ENCODE data around the gene CD2BP2.
"Not testable (repeated sequence)": the region's sequence is repeated elsewhere in the genome, so short reads cannot be mapped to it uniquely, and the experiment has no call there.

The CD2BP2 gene

DNA sequence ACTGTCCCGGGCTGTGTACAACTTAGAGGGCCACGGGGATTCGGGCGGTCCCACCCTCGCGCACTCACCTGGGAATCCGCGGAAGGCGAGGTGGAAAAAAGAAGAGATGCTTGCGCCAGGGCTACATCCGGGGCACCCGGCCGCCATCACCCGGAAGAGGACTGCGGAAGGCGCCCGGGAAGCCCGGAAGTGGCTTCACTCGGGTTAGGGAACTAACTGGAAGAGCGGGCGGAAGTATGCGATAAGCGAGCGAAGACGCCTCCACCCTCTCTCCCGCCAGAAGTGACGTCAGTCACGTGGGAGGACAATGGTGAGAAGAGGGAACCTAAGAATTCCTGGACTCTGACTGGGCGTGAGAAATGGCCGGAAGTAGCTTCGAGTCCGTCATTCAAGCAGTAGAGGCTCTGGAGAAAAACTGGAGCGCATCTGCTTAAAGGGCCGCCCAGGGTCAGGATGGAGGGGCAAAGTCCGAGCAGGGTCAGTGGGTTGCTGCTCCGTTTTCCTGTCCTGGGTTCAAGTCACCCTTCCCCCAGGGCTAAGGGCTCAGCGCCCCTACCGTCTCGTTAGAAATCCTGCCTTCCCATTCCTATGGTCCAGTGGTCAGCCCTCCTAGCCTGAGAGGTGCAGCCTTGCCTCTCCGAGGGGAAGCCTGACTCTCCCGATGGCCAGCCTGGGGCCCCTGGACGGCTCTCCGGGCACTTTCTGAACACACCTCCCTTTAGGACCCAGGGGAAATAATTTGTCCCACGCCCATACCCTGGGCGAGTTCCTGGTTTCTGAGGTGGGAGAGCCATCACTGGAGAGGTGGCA is at the start of gene CD2BP2:
Gene CD2BP2 (minus strand): TSS at position 165 of the 810 bp plus-strand sequence. CDS start 627 bp downstream, outside the sequence.
- DNase-seq, result peak; percentile 65 to 98 (median 94)

DNA sequence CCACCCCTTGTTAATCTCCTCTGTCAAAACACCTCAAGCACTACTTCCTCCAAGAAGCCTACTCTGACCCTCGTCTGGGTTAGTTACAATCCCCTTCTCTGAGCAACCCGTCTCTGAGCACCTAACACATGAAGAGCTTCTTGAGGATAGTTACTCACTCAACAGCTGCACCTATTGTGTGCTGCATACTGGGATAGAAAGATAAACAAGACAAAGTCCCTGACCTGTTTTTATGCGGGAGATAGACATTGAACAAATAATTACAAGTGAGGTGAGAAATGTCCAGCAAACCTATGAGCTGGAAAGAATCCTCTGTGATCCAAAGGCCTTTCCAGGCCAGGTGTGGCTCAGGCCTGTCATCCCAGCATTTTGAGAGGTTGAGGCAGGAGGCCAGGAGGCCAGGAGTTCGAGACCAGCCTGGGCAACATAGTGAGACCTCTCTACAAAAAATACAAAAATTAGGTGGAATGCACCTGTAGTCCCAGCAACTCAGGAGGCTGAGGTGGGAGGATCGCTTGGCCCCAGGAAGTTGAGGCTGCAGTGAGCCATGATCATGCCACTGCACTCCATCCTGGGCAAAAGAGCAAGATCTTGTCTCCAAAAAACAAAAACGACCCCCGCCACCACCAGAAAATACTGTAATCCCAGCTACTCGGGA is 46.8 kb upstream of the CD2BP2 start:
- DNase-seq, result no peak

DNA sequence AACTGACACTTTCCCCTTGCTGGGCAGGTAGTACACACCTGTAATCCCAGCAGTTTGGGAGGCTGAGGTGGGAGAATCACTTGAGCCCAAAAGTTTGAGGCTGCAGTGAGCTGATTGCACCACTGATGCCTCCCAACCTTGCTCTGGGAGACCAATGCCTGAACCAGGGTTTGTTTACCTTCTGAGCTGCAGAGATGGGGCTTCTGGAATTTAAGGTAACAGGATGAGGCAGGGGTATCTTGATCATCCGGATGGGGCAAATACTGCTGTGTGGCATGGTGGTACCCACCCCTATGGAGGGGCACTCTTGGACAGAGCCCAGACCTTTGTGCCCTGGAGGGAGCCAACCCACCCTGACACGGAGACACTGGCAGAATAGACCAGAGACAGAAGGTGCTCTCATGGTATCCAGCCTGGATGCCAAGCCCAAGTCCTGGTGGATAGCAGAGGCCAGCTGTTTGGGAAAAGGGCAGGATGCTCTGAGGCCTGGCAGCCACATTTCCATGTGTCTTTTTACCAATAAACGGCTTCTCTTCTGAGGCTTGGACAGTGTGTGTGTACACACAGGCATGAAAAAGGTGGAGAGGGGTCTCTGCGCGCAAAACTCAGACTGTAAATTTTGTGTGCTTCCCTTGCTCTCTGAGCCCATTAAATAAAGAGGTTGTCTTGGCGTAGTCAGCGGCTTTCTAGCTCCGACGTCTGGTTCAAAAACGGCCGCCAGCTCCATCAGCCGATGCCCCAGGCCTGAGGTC is 44.5 kb upstream of the CD2BP2 start:
- DNase-seq, result no peak

DNA sequence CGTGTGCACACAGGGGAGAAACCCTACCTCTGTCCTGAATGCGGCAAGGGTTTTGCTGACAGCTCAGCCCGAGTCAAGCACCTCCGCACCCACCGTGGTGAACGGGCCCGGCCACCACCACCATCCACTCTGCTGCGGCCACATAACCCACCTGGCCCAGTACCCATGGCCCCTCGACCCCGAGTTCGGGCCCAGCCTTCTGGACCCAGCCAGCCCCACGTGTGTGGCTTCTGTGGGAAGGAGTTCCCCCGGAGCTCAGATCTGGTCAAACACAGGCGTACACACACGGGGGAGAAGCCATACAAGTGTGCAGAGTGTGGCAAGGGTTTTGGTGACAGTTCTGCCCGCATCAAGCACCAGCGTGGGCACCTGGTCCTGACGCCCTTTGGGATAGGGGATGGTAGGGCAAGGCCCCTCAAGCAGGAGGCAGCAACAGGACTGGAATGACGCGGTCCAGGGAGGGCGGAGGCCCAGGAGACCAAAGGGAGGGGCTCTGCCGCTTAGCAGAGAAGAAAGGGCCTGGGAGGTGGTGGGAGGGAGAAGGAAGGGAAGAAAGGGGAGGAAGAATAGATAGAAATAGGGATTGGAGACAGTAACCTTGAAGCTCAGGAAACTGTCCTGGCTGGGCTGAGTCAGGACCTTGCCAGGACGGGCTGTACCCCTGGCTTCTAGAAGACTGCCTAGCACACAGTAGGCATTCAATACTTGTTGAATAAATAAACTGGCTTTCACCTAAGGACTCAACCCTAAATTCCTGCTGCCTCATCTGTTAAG is 43.7 kb upstream of the CD2BP2 start:
- DNase-seq, result no peak

DNA sequence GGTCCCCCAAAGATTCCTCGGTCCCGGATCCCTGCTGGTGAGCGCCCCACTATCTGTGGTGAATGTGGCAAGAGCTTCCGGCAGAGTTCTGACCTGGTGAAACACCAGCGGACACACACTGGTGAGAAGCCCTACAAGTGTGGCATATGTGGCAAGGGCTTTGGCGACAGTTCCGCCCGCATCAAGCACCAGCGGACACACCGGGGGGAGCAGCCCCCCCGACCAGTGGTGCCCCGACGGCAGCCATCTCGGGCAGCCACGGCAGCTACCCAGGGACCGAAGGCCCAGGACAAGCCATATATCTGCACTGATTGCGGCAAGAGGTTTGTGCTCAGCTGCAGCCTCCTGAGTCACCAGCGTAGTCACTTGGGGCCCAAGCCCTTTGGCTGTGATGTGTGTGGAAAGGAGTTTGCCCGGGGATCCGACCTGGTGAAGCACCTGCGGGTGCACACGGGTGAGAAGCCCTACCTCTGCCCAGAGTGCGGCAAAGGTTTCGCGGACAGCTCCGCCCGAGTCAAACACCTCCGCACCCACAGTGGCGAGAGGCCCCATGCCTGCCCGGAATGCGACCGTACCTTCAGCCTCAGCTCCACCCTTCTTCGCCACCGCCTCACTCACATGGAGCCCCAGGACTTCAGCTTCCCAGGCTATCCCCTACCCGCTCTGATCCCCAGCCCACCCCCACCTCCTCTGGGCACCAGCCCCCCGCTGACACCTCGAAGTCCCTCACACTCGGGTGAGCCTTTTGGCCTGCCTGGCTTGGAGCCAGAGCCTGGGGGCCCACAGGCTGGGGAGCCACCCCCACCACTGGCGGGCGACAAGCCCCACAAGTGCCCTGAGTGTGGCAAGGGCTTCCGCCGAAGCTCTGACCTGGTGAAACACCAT is 42.9 kb upstream of the CD2BP2 start:
- no peak for DNase-seq

DNA sequence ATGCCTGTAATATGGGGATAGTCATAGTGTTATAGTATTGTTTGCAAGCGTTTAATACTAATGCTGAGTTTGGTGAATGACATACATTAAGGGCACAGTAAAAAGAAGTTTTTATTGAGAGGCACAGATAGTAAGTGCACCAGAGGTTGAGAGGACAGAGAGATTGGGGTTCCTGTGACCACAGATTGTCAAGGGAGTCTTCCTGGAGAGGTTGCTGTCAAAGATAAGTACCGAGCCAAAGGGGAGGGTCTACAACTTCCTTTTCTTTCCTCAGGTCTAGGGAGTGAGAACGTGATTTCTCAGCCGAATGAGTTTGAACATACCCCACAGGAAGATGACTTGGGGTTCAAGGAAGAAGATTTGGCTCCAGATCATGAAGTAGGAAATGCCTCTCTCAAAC is 41.9 kb upstream of the CD2BP2 start:
- no peak for DNase-seq

DNA sequence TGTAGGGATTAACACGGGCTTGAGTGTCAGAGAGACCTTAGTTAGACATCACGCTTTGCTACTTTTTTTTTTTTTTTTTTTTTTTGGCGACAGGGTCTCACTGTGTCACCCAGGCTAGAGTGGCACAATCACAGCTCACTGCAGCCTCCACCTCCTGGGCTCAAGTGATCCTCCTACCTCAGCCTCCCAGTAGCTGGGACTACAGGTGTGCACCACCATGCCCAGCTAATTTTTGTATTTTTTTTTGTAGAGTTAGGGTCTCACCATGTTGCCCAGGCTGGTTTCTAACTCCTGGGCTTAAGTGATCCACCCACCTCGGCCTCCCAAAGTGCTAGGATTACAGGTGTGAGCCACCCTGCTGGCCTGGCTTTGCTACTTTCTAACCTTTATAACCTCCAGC is 41.5 kb upstream of the CD2BP2 start:
- DNase-seq, result not testable (repeated sequence)

DNA sequence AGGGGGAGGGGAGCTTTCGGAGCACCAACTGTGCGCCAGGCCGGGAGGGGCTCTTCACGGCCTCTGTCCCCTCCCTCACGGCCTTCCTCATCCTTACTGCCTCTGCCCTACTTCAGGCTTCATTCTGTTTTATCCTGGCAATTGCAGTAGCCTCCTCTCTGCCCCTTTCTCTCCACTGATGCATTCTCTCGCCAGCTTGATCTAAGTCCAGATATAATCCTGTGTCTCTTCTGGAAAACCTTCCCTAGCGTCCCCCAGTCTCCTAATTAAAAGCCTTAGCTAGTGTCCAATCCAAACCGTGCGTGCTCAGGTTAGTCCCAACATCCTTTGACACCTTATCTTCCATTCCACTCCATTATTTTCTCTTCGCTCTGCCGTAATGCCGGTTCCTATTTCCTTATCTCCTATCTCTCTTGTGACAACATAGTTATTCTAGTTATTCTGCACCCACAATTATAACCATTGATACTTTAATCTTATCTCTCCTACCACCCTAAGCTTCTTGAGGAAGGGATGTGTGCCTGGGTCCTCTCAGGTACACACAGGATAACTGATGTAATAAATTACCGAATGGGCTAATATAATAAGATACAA is 41.0 kb upstream of the CD2BP2 start:
- peak in 3 of 58 donors; percentile 9 to 37 (median 34) for DNase-seq

DNA sequence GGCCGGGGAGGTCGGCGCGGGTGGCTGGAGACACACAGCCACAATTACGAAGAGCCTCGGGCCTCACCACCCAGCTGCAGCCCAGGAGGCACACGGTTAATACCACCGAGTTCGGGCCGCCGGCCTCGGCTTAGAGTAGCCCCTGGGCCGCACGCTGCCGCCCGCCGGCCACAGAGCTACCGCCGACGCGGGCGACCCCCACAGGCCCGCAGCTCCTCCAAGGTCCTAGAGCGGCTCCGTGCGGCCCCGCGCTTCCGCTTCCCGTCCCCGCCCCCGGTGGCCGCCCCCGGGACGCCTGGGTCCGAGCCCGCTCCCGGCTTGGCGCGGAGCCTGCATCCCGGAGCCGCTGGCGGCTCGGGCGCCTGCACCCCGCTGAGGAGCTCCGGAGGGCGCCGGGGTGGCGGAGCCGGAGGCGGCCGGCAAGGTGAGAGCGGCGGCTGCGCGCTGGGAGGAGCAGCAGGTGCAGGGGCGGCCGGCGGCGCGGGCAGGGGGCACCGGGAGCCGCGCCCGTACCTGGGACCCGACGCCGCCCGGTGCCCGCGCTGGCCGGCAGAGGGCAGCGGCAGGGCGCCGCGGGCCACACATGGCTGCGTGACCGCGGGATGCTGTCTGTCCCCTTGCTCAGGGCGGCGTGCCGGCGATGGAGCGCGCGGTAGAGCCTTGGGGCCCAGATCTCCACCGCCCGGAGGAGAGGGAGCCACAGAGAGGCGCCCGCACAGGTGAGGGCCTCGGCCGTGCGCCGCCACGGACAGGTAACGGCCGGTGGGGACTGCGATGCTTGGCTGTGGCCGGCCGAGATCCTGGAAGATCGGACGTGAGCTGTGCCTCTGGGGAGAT is 40.3 kb upstream of the CD2BP2 start, which contains the start of gene ZNF48:
Gene ZNF48 (plus strand): TSS at position 266 of the 837 bp plus-strand sequence. CDS start 375 bp downstream, at position 641.
- DNase-seq, result peak in 57 of 58 donors; percentile 32 to 95 (median 83)

DNA sequence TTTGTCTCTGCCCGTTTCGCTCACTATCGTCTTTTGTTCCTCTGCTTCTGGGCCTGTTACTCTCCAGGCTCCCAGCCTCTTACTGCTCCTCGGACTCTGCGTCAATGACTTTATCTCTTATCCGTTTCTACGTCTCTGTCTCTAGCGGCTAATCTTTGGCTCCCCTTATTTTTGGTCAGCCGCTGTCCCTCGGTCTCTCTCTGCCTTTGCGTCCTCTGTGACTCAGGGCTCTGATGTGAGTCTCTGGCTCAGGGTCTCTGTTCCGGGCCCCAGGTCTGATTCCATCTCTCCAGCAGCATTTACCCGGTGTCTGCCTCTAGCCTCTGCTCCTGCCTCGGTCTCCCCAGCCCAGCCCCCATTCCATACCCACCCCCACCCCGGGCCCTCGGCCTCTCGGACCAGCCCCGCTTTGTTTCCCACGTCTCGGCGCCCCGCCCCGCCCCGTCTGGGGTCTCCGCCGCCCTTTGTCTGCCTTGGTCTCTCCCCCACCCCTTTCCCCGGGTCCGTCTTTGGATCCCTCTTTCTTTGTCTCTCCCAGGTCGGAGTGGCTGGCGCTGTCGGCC is 39.6 kb upstream of the CD2BP2 start:
- peak in 2 of 58 donors; percentile 53 to 62 for DNase-seq

DNA sequence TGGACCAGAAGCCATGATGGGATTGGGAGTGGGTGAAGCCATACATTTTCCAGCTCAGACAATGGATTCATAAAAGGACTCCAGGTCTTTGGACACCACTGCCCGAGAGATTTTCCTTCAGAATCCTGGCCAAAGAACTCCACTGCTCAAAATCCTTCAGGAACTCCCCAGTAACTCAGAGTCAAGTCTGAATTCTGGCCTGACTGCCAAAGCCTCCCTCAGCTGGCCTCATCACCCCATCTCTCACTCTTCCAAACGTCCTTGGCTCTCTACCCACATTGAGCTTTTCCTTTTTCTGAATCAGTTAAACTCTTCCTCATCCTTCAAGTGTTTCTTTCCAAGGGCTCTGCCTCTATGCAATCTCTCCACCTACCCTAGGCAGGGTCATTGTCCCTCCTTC is 28.4 kb upstream of the CD2BP2 start:
- DNase-seq, result no peak

DNA sequence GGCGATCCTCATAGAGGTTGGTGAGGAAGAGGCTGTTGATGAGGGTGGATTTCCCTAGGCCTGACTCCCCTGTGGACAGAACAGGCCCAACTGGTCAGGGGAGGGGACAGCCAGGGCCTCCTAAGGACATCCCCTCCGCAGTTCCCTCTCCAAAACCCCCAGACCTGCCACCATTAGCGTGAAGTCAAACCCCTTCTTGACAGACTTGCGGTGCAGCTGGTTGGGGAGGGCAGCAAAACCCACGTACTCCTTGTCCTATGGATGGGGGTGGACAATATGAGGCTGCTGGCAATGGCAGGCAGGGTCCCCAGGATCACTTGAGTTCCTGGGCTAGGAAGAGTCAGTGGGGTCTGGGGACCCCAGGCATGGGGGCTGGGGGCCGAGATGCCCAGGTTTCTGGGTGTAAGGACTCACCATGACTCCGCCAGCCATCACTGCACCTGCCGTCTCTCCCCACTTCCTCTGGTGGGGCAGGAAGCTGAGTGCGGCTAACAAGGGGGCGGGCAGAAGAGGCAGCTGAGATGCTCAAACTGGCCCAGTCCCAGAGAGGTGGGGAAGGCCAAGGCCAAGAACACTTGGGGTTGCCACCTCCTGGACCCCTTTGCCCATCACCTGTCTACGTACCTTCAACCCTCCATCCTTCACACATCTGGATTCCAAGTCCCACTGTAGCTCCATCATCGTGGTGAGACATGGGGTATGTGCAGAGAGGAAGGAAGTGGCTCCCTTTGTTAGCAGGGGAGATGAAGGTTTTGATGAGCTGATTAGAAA is 27.2 kb upstream of the CD2BP2 start, which contains the start of gene SEPTIN1:
Gene SEPTIN1 (minus strand): TSS at position 451 of the 771 bp plus-strand sequence. CDS start 19 bp downstream, at position 432.
- DNase-seq, result no peak

DNA sequence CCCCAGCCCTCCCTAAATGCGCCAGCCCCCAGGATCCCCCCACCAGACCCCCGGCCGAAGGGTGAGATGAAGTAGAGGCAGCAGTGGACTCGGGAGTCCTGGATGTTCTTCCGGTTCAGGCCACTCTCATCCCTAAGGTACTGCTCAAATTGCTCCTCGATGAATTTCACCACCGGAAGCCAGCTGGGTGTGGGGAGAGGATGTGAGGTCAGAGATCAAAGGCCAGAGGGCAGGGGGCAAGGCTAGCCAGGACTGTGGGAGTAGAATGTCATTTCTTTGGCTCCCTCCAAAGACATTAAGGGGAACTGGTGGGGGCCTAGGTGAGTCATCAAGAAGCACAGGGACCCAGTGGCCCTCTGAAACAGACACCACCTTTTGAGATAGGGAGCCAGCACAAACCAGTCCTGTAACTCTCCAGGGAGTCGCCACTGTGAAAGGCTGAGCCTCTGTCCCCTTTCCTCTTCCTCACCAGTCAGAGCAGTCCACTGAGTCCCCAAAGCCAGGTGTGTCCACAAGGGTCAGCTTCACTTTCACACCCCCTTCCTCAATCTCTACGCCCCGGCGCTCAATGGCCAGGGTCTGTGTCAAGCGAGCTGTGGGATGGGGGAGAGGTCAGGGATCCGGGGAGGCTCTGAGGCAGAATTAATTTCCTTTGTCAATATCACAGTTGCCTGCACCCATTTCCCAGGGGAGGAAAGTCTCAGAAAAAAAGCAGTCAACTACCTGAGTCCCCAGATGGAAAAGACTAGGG is 26.4 kb upstream of the CD2BP2 start:
- no peak for DNase-seq

DNA sequence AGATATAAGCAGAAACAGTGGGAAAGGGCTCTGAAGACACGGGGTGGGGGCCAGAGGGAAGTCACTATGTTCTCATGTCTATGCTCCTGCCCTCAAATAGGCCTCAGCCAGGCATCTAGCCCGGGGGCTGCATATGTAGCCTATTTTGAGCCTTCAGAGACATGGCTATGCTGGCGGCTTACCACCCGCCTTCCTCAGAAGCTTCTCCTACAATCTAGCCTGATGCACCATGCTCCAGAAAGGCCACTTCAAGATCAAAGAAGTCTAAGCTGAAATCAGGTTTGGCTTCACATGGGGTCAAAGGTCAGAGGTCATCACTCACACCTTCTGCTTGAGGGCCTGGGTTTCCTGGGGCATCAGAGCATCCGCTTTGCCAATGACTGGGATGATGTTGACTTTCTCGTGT is 25.7 kb upstream of the CD2BP2 start:
- no peak for DNase-seq

DNA sequence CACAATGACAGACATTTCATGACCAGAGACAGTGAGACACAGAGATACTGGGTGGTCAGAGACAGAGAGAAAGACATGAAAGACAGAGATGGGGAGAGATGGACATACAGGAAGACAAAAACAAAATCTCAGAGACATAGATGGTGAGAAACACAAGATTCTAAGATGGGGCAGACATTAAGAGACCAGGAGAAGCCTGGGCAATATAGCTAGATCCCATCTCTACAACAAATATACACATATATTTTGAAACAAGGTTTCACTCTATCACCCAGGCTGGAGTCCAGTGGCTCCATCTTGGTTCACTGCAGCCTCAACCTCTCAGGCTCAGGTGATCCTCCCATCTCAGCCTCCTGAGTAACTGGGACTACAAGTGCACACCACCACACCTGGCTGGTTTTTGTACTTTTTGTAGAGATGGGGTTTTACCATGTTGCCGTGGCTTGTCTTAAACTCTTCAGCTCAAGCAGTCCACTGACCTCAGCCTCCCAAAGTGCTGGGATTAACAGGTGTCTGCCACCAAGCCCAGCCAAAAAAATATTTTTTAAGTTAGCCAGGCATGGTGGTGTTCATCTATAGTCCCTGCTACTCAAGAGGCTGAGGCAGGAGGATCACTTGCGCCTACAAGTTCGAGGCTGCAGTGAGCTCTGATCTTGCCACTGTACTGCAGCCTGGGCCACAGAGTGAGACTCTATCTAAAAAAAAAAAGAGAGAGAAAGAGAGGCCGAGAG is 25.1 kb upstream of the CD2BP2 start:
- DNase-seq, result no peak
